Psoas muscle (tissue), 8 donors: ENCODE data around the gene KLHL29. TPM values are rescaled to one million over a fixed set of nuclear protein-coding genes. Genes with fewer than 3 reads are reported as not detected.
A peak's percentile ranks its signal among the peaks of the same experiment; 100 is the strongest.

ENCODE experiments used
- ATAC-seq, 4 donors: fragments of 200-7000 bp; cut with Tn5 transposase; one replicate each; pipeline ENCODE4 v1.9.1; 2020; ENCODE audit warnings: moderate library complexity in 3 of 4, mild to moderate bottlenecking in 2 of 4
- DNase-seq, 2 donors: peaks; one replicate each; pipeline ENCODE4 v3.0.0-alpha.2; 2020
- H3K27ac ChIP-seq: fragments of 200-600 bp; one replicate; pipeline ENCODE4 v1.8.0; 2022
- H3K27me3 ChIP-seq, 3 donors: fragments of 200-600 bp in 1 of 3; one replicate each; pipeline versions ENCODE4 v1.6.1 to v1.8.0; 2013 to 2022; ENCODE audit warnings: low read length in 2 of 3, mild to moderate bottlenecking in 2 of 3, moderate library complexity in 1 of 3; ENCODE audit not compliant: insufficient read depth in 3 of 3
- H3K36me3 ChIP-seq, 2 donors: fragments of 200-600 bp in 1 of 2; one replicate each; pipeline versions ENCODE4 v1.6.1 to v1.8.0; 2013 to 2022; ENCODE audit warnings: low read depth in 1 of 2, mild to moderate bottlenecking in 1 of 2, moderate library complexity in 1 of 2; ENCODE audit not compliant: insufficient read depth in 1 of 2
- H3K4me1 ChIP-seq: fragments of 200-600 bp; one replicate; pipeline ENCODE4 v1.8.0; 2022
- H3K4me3 ChIP-seq: fragments of 200-600 bp; one replicate; pipeline ENCODE4 v1.8.0; 2022; ENCODE audit warnings: mild to moderate bottlenecking
- H3K9me3 ChIP-seq: fragments of 200-600 bp; one replicate; pipeline ENCODE4 v1.8.0; 2022
- WGBS, 3 donors: extraction: QIAGEN DNeasy Blood & Tissue Kit; methylation state at CpG; one replicate each; pipeline versions ENCODE4 v1.1.6 to v1.1.7; 2013; 5-methylcytosine and 5-hydroxymethylcytosine counted together
- intact Hi-C, 2 donors: fragments of 100-400 bp; cut with DNase I; formaldehyde crosslinking; loops; one replicate each; pipeline versions ENCODE4 v1.11.0 to v1.14.2; 2022
- polyA plus RNA-seq, 3 donors: library from polyadenylated mRNA; stranded (reverse); fragments of 200-250 nt; gene quantifications; one replicate each; pipeline ENCODE4 v1.2.3, GENCODE V29; 2013
- total RNA-seq, 4 donors: library from RNA; stranded (reverse); fragmentation: NEBNext Ultra II Directional in 2 of 4; extraction: Animal tissue kit (Norgen Biotek cat#: 25700) in 2 of 4; gene quantifications; one replicate each; pipeline versions ENCODE4 v1.2.1 to v1.2.4, GENCODE V29; 2021 to 2023
- TF ChIP-seq, protein P1 (sequence below): fragments of 200-600 bp; IDR thresholded peaks from one replicate; pipeline ENCODE4 v1.8.0; 2022; ENCODE audit warnings: antibody characterized with exemption
- donor health status: healthy with polysubstance abuse.
- donor health status: DM: no; HTN: no; CAD: no; lungs with moderate emphysema.
- donor health status: Bipolar disorder and iron deficiency.
- donor health status: healthy.
- donor health status: DM: yes; HTN: yes; CAD: no.
- donor health status: DM: no; HTN: no; CAD: no.
- donor health status: DM: no; HTN: no; CAD: no.
- donor health status: DM: yes; HTN: yes; CAD: no.

KLHL29 gene
- total and polyA plus RNA-seq, 7 donors: 4.4 to 14.1 (median 6.8) TPM

- WGBS, 3 donors: 84 to 92% (median 91%) methylated on average over 13 of the region's 13 CpGs
- DNase-seq (peak in 1 of 2 donors; percentile 45), ATAC-seq (no peak)
- Histone ChIP-seq H3K27ac (no peak overlapping the region), H3K27me3 (no peaks in the 10 kb centered on the region), H3K9me3 (no peaks in the 10 kb centered on the region), H3K4me1 (no peaks in the 10 kb centered on the region), H3K36me3 (no peaks in the 10 kb centered on the region), H3K4me3 (no peak overlapping the region)
- intact Hi-C loops: no loop called here
- TF ChIP-seq, protein P1, sequence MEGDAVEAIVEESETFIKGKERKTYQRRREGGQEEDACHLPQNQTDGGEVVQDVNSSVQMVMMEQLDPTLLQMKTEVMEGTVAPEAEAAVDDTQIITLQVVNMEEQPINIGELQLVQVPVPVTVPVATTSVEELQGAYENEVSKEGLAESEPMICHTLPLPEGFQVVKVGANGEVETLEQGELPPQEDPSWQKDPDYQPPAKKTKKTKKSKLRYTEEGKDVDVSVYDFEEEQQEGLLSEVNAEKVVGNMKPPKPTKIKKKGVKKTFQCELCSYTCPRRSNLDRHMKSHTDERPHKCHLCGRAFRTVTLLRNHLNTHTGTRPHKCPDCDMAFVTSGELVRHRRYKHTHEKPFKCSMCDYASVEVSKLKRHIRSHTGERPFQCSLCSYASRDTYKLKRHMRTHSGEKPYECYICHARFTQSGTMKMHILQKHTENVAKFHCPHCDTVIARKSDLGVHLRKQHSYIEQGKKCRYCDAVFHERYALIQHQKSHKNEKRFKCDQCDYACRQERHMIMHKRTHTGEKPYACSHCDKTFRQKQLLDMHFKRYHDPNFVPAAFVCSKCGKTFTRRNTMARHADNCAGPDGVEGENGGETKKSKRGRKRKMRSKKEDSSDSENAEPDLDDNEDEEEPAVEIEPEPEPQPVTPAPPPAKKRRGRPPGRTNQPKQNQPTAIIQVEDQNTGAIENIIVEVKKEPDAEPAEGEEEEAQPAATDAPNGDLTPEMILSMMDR: no peak
These were observed 190.1 kb downstream of the KLHL29 start for GRCh38 chr2:23574919-23575654.

- no peak for ATAC-seq
- H3K9me3 ChIP-seq: no peaks in the 10 kb centered on the region
- H3K27me3 ChIP-seq: no peaks in the 10 kb centered on the region
- TF ChIP-seq, protein P1: no peak
- H3K27ac ChIP-seq: no peak overlapping the region
- WGBS, 3 donors: 72 to 79% (median 75%) methylated on average over 11 of the region's 11 CpGs
- H3K4me1 ChIP-seq: peaks cover 11% of the 10 kb centered on the region
- intact Hi-C loops: no loop called here
- no peaks in the 10 kb centered on the region for H3K36me3 ChIP-seq
- peak in 1 of 2 donors; percentile 42 for DNase-seq
- no peak overlapping the region for H3K4me3 ChIP-seq
These were observed 194.1 kb downstream of the KLHL29 start for GRCh38 chr2:23578964-23579671.

DNA sequence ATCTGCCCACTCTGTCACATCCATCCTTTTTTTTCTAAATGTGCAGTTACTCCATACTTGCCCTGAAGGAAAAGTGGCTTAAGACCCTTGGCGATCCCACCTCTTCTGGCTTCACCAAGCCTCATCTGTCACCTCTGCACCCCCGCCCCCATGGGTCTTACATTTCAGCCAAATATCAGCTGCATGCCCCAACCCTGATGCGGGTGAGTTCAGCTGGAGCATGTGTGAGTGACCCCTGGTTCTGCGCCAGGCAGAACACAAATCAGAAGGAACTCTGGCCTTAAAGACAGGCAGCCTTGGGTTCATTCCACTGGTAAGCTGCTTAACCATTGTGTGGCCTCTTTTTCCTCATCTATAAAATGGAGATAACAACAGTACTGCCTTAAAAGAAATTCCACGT is 194.7 kb downstream of the KLHL29 start:
- Histone ChIP-seq H3K9me3 (no peaks in the 10 kb centered on the region), H3K4me1 (peaks cover 14% of the 10 kb centered on the region), H3K4me3 (no peak overlapping the region), H3K27ac (no peak overlapping the region), H3K36me3 (no peaks in the 10 kb centered on the region), H3K27me3 (no peaks in the 10 kb centered on the region)
- intact Hi-C loops: loop anchor here in 1 of 2 donors (10.0 kb wide), 1 partner anchor 155 kb away; no protein-coding TSS in a partner anchor
- TF ChIP-seq, protein P1: no peak
- 86 to 91% (median 91%) methylated on average over 5 of the region's 5 CpGs for WGBS, 3 donors
- DNase-seq (peak in 1 of 2 donors; percentile 32), ATAC-seq (no peak)

- intact Hi-C loops: loop anchor here in 1 of 2 donors (10.0 kb wide), 1 partner anchor 159 kb away; no protein-coding TSS in a partner anchor
- Histone ChIP-seq H3K36me3 (no peaks in the 10 kb centered on the region), H3K27me3 (no peaks in the 10 kb centered on the region), H3K27ac (peak overlapping the region; percentile 78), H3K4me1 (peaks cover 17% of the 10 kb centered on the region), H3K4me3 (no peak overlapping the region), H3K9me3 (no peaks in the 10 kb centered on the region)
- TF ChIP-seq, protein P1: no peak
- 88 to 94% (median 91%) methylated on average over 8 of the region's 8 CpGs for WGBS, 3 donors
- peak in 1 of 2 donors; percentile 4 for DNase-seq
- ATAC-seq: no peak
These were observed 198.5 kb downstream of the KLHL29 start for GRCh38 chr2:23583467-23583866.
